Astrocyte of the cerebellum (primary cell): ENCODE measurements around the gene SHROOM3.
A peak's percentile ranks its signal among the peaks of the same experiment; 100 is the strongest.

Experiments used
- DNase-seq: peaks from one replicate; pipeline ENCODE4 v3.0.0-alpha.2; 2011; ENCODE audit warnings: low read depth
- H3K4me3 ChIP-seq: 2 replicates; pipeline ENCODE4 v1.5.1; 2011; ENCODE audit warnings: mild to moderate bottlenecking, low read depth, low read length, moderate library complexity
- in situ Hi-C: cut with HindIII; loops from 2 replicates; pipeline ENCODE4 v1.10.0; 2017; ENCODE audit warnings: low sequenced_read_pairs
- TF ChIP-seq, protein P1 (sequence below): IDR thresholded peaks from 2 replicates; pipeline ENCODE4 v1.5.1; 2012; ENCODE audit warnings: low read length, low read depth, moderate library complexity, mild to moderate bottlenecking; ENCODE audit errors: missing control alignments

The SHROOM3 gene

DNA sequence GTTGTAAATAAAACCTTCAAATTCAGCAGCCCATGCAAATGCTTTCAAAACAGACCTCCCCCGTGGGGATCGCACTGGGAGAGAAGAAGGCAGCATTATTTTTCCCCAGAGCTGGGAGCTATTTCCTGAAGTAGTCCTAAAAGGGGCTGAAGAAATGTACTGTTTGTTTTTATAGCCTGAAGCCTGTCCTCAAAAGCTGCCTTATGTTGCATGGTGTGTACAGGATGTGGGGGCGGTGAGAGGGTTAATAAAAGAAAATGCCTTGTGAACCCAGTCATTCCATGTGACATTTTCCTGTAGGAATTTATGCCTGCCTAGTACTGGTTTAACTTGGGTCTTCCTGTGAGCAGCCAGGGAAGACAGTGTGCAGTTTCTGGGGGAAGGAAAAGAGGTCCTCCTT, 318.8 kb downstream of the SHROOM3 start:
- in situ Hi-C loops, result no loop called here
- DNase-seq, result no peak
- TF ChIP-seq, protein P1, sequence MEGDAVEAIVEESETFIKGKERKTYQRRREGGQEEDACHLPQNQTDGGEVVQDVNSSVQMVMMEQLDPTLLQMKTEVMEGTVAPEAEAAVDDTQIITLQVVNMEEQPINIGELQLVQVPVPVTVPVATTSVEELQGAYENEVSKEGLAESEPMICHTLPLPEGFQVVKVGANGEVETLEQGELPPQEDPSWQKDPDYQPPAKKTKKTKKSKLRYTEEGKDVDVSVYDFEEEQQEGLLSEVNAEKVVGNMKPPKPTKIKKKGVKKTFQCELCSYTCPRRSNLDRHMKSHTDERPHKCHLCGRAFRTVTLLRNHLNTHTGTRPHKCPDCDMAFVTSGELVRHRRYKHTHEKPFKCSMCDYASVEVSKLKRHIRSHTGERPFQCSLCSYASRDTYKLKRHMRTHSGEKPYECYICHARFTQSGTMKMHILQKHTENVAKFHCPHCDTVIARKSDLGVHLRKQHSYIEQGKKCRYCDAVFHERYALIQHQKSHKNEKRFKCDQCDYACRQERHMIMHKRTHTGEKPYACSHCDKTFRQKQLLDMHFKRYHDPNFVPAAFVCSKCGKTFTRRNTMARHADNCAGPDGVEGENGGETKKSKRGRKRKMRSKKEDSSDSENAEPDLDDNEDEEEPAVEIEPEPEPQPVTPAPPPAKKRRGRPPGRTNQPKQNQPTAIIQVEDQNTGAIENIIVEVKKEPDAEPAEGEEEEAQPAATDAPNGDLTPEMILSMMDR, result no peak
- H3K4me3 ChIP-seq, result no peak overlapping the region

DNA sequence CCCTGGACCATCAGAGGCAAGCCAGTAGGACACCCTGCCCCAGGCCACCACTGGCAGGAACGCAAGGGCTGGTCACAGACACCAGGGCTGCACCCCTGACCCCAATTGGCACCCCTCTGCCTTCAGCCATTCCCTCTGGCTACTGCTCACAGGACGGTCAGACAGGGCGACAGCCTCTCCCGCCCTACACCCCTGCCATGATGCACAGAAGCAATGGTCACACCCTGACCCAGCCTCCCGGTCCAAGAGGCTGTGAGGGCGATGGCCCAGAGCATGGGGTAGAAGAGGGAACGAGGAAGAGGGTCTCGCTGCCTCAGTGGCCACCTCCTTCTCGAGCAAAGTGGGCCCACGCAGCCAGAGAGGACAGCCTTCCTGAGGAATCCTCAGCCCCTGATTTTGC, 319.4 kb downstream of the SHROOM3 start:
- TF ChIP-seq, protein P1, result no peak
- no peak for DNase-seq
- in situ Hi-C loops, result no loop called here
- H3K4me3 ChIP-seq, result no peak overlapping the region

DNA sequence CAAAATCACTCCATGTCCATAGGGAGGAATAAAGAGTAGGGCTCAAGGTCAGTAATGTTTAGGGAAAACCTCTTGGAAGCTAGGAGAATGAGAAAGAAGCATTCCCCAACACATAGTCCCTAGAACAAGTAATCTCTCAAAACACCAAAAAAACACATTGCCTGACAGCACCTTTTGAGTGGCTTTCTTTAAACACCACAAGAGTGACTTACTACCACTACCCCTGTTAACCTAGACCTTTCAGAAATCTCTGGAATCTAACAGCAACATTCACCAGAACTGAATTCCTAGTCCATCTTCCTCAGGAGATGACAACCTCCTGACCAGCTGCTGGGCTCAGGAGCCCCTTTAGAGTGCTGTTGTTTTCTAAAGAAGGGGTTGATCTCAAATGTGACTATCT, 320.7 kb downstream of the SHROOM3 start:
- no peak overlapping the region for H3K4me3 ChIP-seq
- TF ChIP-seq, protein P1, result no peak
- DNase-seq, result no peak
- in situ Hi-C loops, result no loop called here

DNA sequence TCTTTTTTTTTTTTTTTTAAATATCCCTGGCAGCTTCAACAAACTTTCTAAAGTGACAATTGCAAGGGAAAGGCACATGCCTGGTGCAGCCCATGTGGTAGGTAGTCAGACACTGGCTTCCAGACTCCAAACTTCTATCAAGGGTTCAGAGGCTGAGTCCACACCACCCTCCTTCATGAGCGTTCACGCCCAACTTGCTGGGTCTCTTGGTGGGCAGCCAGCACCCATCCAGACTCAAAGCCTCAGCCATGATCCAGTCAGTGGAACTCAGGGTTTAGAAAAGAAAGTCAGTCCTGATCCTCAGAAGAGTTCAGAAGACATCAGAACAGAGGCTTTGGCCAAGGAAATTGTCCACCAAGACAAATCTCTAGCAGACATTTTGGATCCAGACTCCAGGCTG, 321.4 kb downstream of the SHROOM3 start:
- in situ Hi-C loops, result no loop called here
- H3K4me3 ChIP-seq, result no peak overlapping the region
- no peak for DNase-seq
- TF ChIP-seq, protein P1, result no peak

DNA sequence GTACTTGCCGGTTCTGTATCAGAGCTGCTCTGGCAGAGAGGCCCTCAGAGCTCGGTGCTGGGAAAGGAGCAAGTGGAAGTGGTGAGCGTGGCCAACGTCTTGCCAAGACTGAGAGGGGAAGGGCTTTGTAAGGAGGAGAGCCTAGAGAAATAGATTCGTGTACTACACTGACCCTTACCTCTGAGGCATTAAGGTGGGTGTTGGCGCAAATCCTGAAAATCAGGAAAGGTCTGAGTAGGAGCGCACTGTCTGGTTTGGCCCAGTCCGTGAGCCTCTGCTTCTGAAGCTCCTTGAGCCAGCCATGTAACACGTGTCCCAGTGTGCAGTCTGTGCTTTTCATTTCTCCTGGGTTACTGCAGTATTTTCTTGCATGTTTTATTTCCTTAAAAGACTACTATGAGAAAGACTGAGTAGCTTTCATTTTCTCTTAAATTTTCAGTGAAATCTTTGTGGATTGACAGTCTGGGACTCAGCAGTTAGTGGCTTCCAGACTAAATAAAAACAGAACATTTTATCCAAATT, 322.4 kb downstream of the SHROOM3 start:
- in situ Hi-C loops, result no loop called here

DNA sequence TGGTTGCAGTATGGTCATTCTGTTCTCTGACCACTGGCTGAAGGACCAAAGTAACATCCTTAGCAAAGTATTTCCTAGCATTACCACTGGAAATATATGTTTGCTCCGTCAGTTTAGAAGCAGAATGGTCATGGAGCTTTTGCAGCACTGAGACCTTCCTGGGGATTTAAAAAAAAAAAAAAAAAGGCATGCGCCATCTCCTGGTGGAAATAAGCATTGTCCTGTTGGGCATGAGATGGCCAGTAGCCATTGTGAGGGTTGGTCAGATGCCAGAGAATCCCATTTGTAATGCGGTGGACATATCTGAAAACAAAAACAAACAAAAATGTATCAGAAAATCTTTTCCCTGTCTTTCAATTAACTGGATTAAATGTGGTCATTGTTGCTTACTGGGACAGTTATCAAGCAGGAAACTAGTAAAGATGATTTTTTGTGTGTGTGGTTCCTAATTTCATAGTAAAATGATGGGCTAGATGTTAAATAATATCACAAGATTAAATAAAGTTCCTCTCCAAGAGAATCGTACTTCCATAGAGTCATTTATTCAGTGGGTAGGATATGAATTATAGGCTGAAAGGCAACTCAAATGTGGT, 323.4 kb downstream of the SHROOM3 start:
- peak; percentile 84 for DNase-seq
- in situ Hi-C loops, result no loop called here
- TF ChIP-seq, protein P1, result peak; percentile 72
- H3K4me3 ChIP-seq, result no peak overlapping the region

More for the DNA sequence above, 322.4 kb downstream of the SHROOM3 start:
- TF ChIP-seq, protein P1, result no peak
- DNase-seq, result no peak
- H3K4me3 ChIP-seq, result no peak overlapping the region
